ENCODE measurements around the gene UNC13D.
A peak's percentile ranks its signal among the peaks of the same experiment; 100 is the strongest.

UNC13D gene

GRCh38 chr17:75806822-75807500, 37.2 kb downstream of the UNC13D start:
- H3K4me3 ChIP-seq (ENCODE audit: low read length), result no peak overlapping the region
- no peak overlapping the region for H3K9ac ChIP-seq (ENCODE audit: low read depth, low read length)
- WGBS, result 95% methylated on average over 3 of the region's 4 CpGs

GRCh38 chr17:75803883-75804282, 40.3 kb downstream of the UNC13D start:
- 100% methylated on average over 1 of the region's 1 CpG for WGBS
- no peaks in the 10 kb centered on the region for H3K4me1 ChIP-seq (ENCODE audit: insufficient read depth, low read length)
- H3K9ac ChIP-seq (ENCODE audit: low read depth, low read length), result no peak overlapping the region
- no peak overlapping the region for H3K4me3 ChIP-seq (ENCODE audit: low read length)
- H3K27ac ChIP-seq (ENCODE audit: low read depth, low read length), result no peak overlapping the region
- H3K9me3 ChIP-seq (ENCODE audit: insufficient read depth, low read depth, low read length), result no peaks in the 10 kb centered on the region
- no peaks in the 10 kb centered on the region for H3K27me3 ChIP-seq (ENCODE audit: insufficient read depth, low read length)
- H3K36me3 ChIP-seq (ENCODE audit: insufficient read depth, low read length), result peaks cover 35% of the 10 kb centered on the region

More at GRCh38 chr17:75806822-75807500, 37.2 kb downstream of the UNC13D start:
- Histone ChIP-seq H3K36me3 (ENCODE audit: insufficient read depth, low read length) (peaks cover 42% of the 10 kb centered on the region), H3K4me1 (ENCODE audit: insufficient read depth, low read length) (no peaks in the 10 kb centered on the region), H3K27me3 (ENCODE audit: insufficient read depth, low read length) (no peaks in the 10 kb centered on the region), H3K27ac (ENCODE audit: low read depth, low read length) (no peak overlapping the region), H3K9me3 (ENCODE audit: insufficient read depth, low read depth, low read length) (no peaks in the 10 kb centered on the region)

GRCh38 chr17:75799402-75799801, 44.8 kb downstream of the UNC13D start:
- no peak overlapping the region; the same call in 1 of the 2 replicates for H3K9ac ChIP-seq (ENCODE audit: low read depth, low read length)
- no peak overlapping the region for H3K4me3 ChIP-seq (ENCODE audit: low read length)
- peaks cover 63% of the 10 kb centered on the region for H3K36me3 ChIP-seq (ENCODE audit: insufficient read depth, low read length)
- no peaks in the 10 kb centered on the region for H3K9me3 ChIP-seq (ENCODE audit: insufficient read depth, low read depth, low read length)
- no peak overlapping the region for H3K27ac ChIP-seq (ENCODE audit: low read depth, low read length)
- WGBS, result 97% methylated on average over 4 of the region's 4 CpGs
- H3K27me3 ChIP-seq (ENCODE audit: insufficient read depth, low read length), result no peaks in the 10 kb centered on the region
- no peaks in the 10 kb centered on the region for H3K4me1 ChIP-seq (ENCODE audit: insufficient read depth, low read length)

GRCh38 chr17:75795820-75796607, 48.2 kb downstream of the UNC13D start:
- Histone ChIP-seq H3K4me1 (ENCODE audit: insufficient read depth, low read length) (no peaks in the 10 kb centered on the region), H3K4me3 (ENCODE audit: low read length) (no peak overlapping the region), H3K36me3 (ENCODE audit: insufficient read depth, low read length) (peaks cover 80% of the 10 kb centered on the region), H3K9ac (ENCODE audit: low read depth, low read length) (no peak overlapping the region), H3K9me3 (ENCODE audit: insufficient read depth, low read depth, low read length) (no peaks in the 10 kb centered on the region), H3K27me3 (ENCODE audit: insufficient read depth, low read length) (no peaks in the 10 kb centered on the region), H3K27ac (ENCODE audit: low read depth, low read length) (no peak overlapping the region)
- WGBS, result 95% methylated on average over 8 of the region's 8 CpGs

- Histone ChIP-seq H3K4me1 (ENCODE audit: insufficient read depth, low read length) (no peaks in the 10 kb centered on the region), H3K27me3 (ENCODE audit: insufficient read depth, low read length) (no peaks in the 10 kb centered on the region), H3K9ac (ENCODE audit: low read depth, low read length) (no peak overlapping the region), H3K4me3 (ENCODE audit: low read length) (no peak overlapping the region), H3K9me3 (ENCODE audit: insufficient read depth, low read depth, low read length) (no peaks in the 10 kb centered on the region), H3K27ac (ENCODE audit: low read depth, low read length) (no peak overlapping the region), H3K36me3 (ENCODE audit: insufficient read depth, low read length) (peaks cover 68% of the 10 kb centered on the region)
- 89% methylated on average over 1 of the region's 1 CpG for WGBS
Measured at GRCh38 chr17:75793460-75793859, 50.7 kb downstream of the UNC13D start.

- Histone ChIP-seq H3K4me1 (ENCODE audit: insufficient read depth, low read length) (peaks cover 2% of the 10 kb centered on the region), H3K36me3 (ENCODE audit: insufficient read depth, low read length) (peaks cover 49% of the 10 kb centered on the region), H3K9me3 (ENCODE audit: insufficient read depth, low read depth, low read length) (no peaks in the 10 kb centered on the region), H3K9ac (ENCODE audit: low read depth, low read length) (no peak overlapping the region), H3K4me3 (ENCODE audit: low read length) (no peak overlapping the region), H3K27me3 (ENCODE audit: insufficient read depth, low read length) (no peaks in the 10 kb centered on the region), H3K27ac (ENCODE audit: low read depth, low read length) (no peak overlapping the region)
- WGBS, result 100% methylated on average over 5 of the region's 6 CpGs
Measured at GRCh38 chr17:75791254-75791653, 53.0 kb downstream of the UNC13D start.

GRCh38 chr17:75785016-75785890, 59.0 kb downstream of the UNC13D start:
- Histone ChIP-seq H3K27ac (ENCODE audit: low read depth, low read length) (peak overlapping the region; percentile 98), H3K27me3 (ENCODE audit: insufficient read depth, low read length) (no peaks in the 10 kb centered on the region), H3K4me3 (ENCODE audit: low read length) (peak overlapping the region; percentile 72), H3K9me3 (ENCODE audit: insufficient read depth, low read depth, low read length) (no peaks in the 10 kb centered on the region), H3K4me1 (ENCODE audit: insufficient read depth, low read length) (peaks cover 23% of the 10 kb centered on the region), H3K9ac (ENCODE audit: low read depth, low read length) (peak overlapping the region; percentile 98), H3K36me3 (ENCODE audit: insufficient read depth, low read length) (no peaks in the 10 kb centered on the region)
- 7% methylated on average over 41 of the region's 43 CpGs for WGBS

- H3K36me3 ChIP-seq (ENCODE audit: insufficient read depth, low read length), result no peaks in the 10 kb centered on the region
- H3K27ac ChIP-seq (ENCODE audit: low read depth, low read length), result peak within 1 kb of the TSS; percentile 98
- peak within 1 kb of the TSS; percentile 98 for H3K9ac ChIP-seq (ENCODE audit: low read depth, low read length)
- peaks cover 23% of the 10 kb centered on the region for H3K4me1 ChIP-seq (ENCODE audit: insufficient read depth, low read length)
- H3K27me3 ChIP-seq (ENCODE audit: insufficient read depth, low read length), result no peaks in the 10 kb centered on the region
- under 1% methylated on average over 41 of the region's 45 CpGs for WGBS
- no peaks in the 10 kb centered on the region for H3K9me3 ChIP-seq (ENCODE audit: insufficient read depth, low read depth, low read length)
- H3K4me3 ChIP-seq (ENCODE audit: low read length), result peak within 1 kb of the TSS; percentile 72
Measured at GRCh38 chr17:75784473-75785015, 59.7 kb downstream of the UNC13D start, which contains the start of gene UNK. Gene UNK (plus strand): TSS chr17:75784806. CDS start chr17:75784881, 75 bp downstream.

- 84% methylated on average over 20 of the region's 20 CpGs for WGBS
- H3K9me3 ChIP-seq (ENCODE audit: insufficient read depth, low read depth, low read length), result no peaks in the 10 kb centered on the region
- H3K36me3 ChIP-seq (ENCODE audit: insufficient read depth, low read length), result no peaks in the 10 kb centered on the region
- H3K4me1 ChIP-seq (ENCODE audit: insufficient read depth, low read length), result peaks cover 23% of the 10 kb centered on the region
- peak overlapping the region; percentile 72 for H3K4me3 ChIP-seq (ENCODE audit: low read length)
- peak overlapping the region; percentile 70 for H3K27ac ChIP-seq (ENCODE audit: low read depth, low read length)
- peak overlapping the region; percentile 51 for H3K9ac ChIP-seq (ENCODE audit: low read depth, low read length)
- no peaks in the 10 kb centered on the region for H3K27me3 ChIP-seq (ENCODE audit: insufficient read depth, low read length)
Measured at GRCh38 chr17:75783803-75784472, 60.3 kb downstream of the UNC13D start.

GRCh38 chr17:75783069-75783783, 61.0 kb downstream of the UNC13D start:
- Histone ChIP-seq H3K36me3 (ENCODE audit: insufficient read depth, low read length) (peaks cover 6% of the 10 kb centered on the region), H3K27me3 (ENCODE audit: insufficient read depth, low read length) (no peaks in the 10 kb centered on the region), H3K27ac (ENCODE audit: low read depth, low read length) (no peak overlapping the region), H3K9ac (ENCODE audit: low read depth, low read length) (no peak overlapping the region), H3K4me3 (ENCODE audit: low read length) (no peak overlapping the region), H3K4me1 (ENCODE audit: insufficient read depth, low read length) (peaks cover 23% of the 10 kb centered on the region), H3K9me3 (ENCODE audit: insufficient read depth, low read depth, low read length) (no peaks in the 10 kb centered on the region)
- 100% methylated on average over 2 of the region's 6 CpGs for WGBS
